Ovary (tissue), 9 donors: ENCODE measurements around the gene MAN2A2. TPM values are rescaled to one million over a fixed set of nuclear protein-coding genes. Genes with fewer than 3 reads are reported as not detected.

Experiments
- DNase-seq, 5 donors: peaks; one replicate each; pipeline ENCODE4 v3.0.0-alpha.2; 2019 to 2020
- H3K27ac ChIP-seq, 2 donors: fragments of 200-600 bp; one replicate each; pipeline versions ENCODE4 v1.5.1 to v1.8.0; 2019 to 2022
- H3K27me3 ChIP-seq: fragments of 200-600 bp; one replicate; pipeline ENCODE4 v1.8.0; 2022
- H3K36me3 ChIP-seq: fragments of 200-600 bp; sonication (generic); one replicate; pipeline ENCODE4 v1.5.1; 2019
- H3K4me1 ChIP-seq: one replicate; pipeline ENCODE4 v1.8.1; 2013; ENCODE audit warnings: mild to moderate bottlenecking, moderate library complexity; ENCODE audit not compliant: insufficient read depth
- H3K4me3 ChIP-seq: fragments of 200-600 bp; sonication (generic); one replicate; pipeline ENCODE4 v1.5.1; 2017
- H3K9me3 ChIP-seq, 2 donors: fragments of 200-600 bp in 1 of 2; sonication (generic) in 1 of 2; one replicate each; pipeline versions ENCODE4 v1.5.1 to v1.8.1; 2013 to 2019; ENCODE audit warnings: mild to moderate bottlenecking in 1 of 2, moderate library complexity in 1 of 2
- CTCF ChIP-seq, 3 donors: fragments of 450-650 bp in 2 of 3; fragments of 200-600 bp in 1 of 3; IDR thresholded peaks; one replicate each; pipeline versions ENCODE4 v1.5.1 to v1.8.0; 2016 to 2022; ENCODE audit warnings: antibody characterized with exemption in 3 of 3, mild to moderate bottlenecking in 1 of 3
- EP300 ChIP-seq: sonication (generic); formaldehyde crosslinking; IDR thresholded peaks from one replicate; pipeline ENCODE4 v1.6.1; 2017; ENCODE audit warnings: antibody characterized with exemption
- POLR2A ChIP-seq: fragments of 450-650 bp; IDR thresholded peaks from one replicate; pipeline ENCODE4 v1.6.1; 2017; ENCODE audit warnings: antibody characterized with exemption, mild to moderate bottlenecking, moderate library complexity
- WGBS, 3 donors: extraction: QIAGEN DNeasy Blood & Tissue Kit in 1 of 3; methylation state at CpG; one replicate each; pipeline versions ENCODE4 v1.1.5 to v1.1.7; 2013 to 2017; 5-methylcytosine and 5-hydroxymethylcytosine counted together
- intact Hi-C, 4 donors: fragments of 100-400 bp; cut with DNase I; formaldehyde crosslinking; loops; one replicate each; pipeline versions ENCODE4 v1.11.0 to v1.15.1; 2022 to 2023
- polyA plus RNA-seq, 2 donors: library from polyadenylated mRNA; stranded (reverse); fragments of 200-250 nt in 1 of 2; fragments of 350-450 nt in 1 of 2; fragmentation: Illumina TruSeq in 1 of 2; extraction: RNeasy Lipid Tissue Mini Kit (QIAGEN cat#74804) in 1 of 2; gene quantifications; one replicate each; pipeline ENCODE4 v1.2.3, GENCODE V29; 2013 to 2014
- total RNA-seq, 7 donors: library from RNA; depleted of rRNA in 2 of 7; stranded (reverse); fragments of >200 nt in 2 of 7; fragmentation: NEBNext Ultra II Directional in 3 of 7; extraction: Animal tissue kit (Norgen Biotek cat#: 25700) in 3 of 7; gene quantifications; one replicate each; pipeline versions ENCODE4 v1.1.0 to v1.2.4, GENCODE V29; 2016 to 2023
- donor health status: DM: no; HTN: no; CAD: no; lungs with moderate emphysema.
- donor health status: DM: no; HTN: no; CAD: no.
- donor health status: Bipolar disorder and iron deficiency.
- donor health status: DM: yes; HTN: yes; CAD: no.
- donor health status: DM: no; HTN: no; CAD: no.
- donor health status: DM: yes; HTN: yes; CAD: no.

Gene MAN2A2
- total and polyA plus RNA-seq, 9 donors = 25.3 to 66.5 (median 31.2) TPM

GRCh38 chr15:90957031-90957790 is 54.1 kb downstream of the MAN2A2 start:
- WGBS, 3 donors = 4% methylated on average over 39 to 63 of the region's 63 CpGs
- Histone ChIP-seq H3K27ac (peak overlapping the region; percentile 67 to 68), H3K27me3 (no peaks in the 10 kb centered on the region), H3K4me3 (peak overlapping the region; percentile 80), H3K9me3 (no peaks in the 10 kb centered on the region), H3K4me1 (peaks cover 7% of the 10 kb centered on the region), H3K36me3 (no peaks in the 10 kb centered on the region)
- DNase-seq = peak in 3 of 5 donors; percentile 44 to 65 (median 54)
- TF ChIP-seq POLR2A = peak; percentile 7
- no peak for TF ChIP-seq EP300
- intact Hi-C loops = loop anchor here in 2 of 4 donors (5.0 to 10.0 kb wide), 2 partner anchors 315 to 318 kb away; no protein-coding TSS in a partner anchor

DNA sequence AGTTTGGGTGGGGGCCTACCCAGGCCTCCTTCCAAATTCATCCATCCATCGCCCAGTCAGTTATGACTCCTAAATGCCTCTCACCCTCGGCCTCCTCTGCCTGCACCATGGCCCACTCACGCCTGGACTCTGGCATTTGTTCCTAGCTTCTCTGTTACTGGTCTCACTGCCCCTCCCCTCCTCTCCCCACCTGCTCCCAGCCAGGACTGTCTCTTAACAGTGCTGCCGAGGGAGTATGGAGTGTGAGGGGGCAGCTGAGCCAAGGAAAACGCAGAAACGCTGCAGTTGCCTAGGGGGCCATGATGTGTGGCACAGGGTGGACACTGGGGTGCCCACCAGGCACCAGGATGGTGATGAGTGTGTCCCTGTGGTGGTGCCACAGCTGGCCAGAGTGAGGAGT is 54.7 kb downstream of the MAN2A2 start:
- TF ChIP-seq POLR2A (no peak), EP300 (no peak), CTCF (IDR thresholded peaks at IDR 0.05) (no peak)
- Histone ChIP-seq H3K27me3 (no peaks in the 10 kb centered on the region), H3K4me3 (peak overlapping the region; percentile 80), H3K27ac (peak overlapping the region in 1 of 2 donors; percentile 67), H3K36me3 (no peaks in the 10 kb centered on the region), H3K4me1 (peaks cover 7% of the 10 kb centered on the region), H3K9me3 (no peaks in the 10 kb centered on the region)
- DNase-seq = peak in 1 of 5 donors; percentile 26
- WGBS, 3 donors = 61 to 68% (median 66%) methylated on average over 6 of the region's 6 CpGs
- intact Hi-C loops = loop anchor here in 2 of 4 donors (5.0 to 10.0 kb wide), 2 partner anchors 315 to 317 kb away; no protein-coding TSS in a partner anchor

GRCh38 chr15:90959028-90959595 is 56.0 kb downstream of the MAN2A2 start:
- Histone ChIP-seq H3K27ac (no peak overlapping the region), H3K9me3 (no peaks in the 10 kb centered on the region), H3K27me3 (no peaks in the 10 kb centered on the region), H3K4me3 (no peak overlapping the region), H3K36me3 (no peaks in the 10 kb centered on the region), H3K4me1 (peaks cover 7% of the 10 kb centered on the region)
- no peak for DNase-seq
- WGBS, 3 donors = 70 to 75% (median 71%) methylated on average over 8 of the region's 8 CpGs
- intact Hi-C loops = loop anchor here in 2 of 4 donors (5.0 to 10.0 kb wide), 2 partner anchors 313 to 316 kb away; no protein-coding TSS in a partner anchor
- TF ChIP-seq POLR2A (no peak), EP300 (no peak), CTCF (IDR thresholded peaks at IDR 0.05) (no peak)

- TF ChIP-seq CTCF (IDR thresholded peaks at IDR 0.05) (no peak), POLR2A (no peak), EP300 (no peak)
- H3K27ac ChIP-seq = no peak overlapping the region
- no peak overlapping the region for H3K4me3 ChIP-seq
- DNase-seq = no peak
- 48 to 68% (median 63%) methylated on average over 5 of the region's 5 CpGs for WGBS, 3 donors
- intact Hi-C loops = loop anchor here in 2 of 4 donors (5.0 to 10.0 kb wide), 2 partner anchors 312 to 315 kb away; no protein-coding TSS in a partner anchor
- H3K27me3 ChIP-seq = no peaks in the 10 kb centered on the region
- H3K36me3 ChIP-seq = no peaks in the 10 kb centered on the region
- peaks cover 7% of the 10 kb centered on the region for H3K4me1 ChIP-seq
- H3K9me3 ChIP-seq = no peaks in the 10 kb centered on the region
Observed at GRCh38 chr15:90959894-90960293, 56.8 kb downstream of the MAN2A2 start.
